ENCODE results near the gene OR1E2.

DNA sequence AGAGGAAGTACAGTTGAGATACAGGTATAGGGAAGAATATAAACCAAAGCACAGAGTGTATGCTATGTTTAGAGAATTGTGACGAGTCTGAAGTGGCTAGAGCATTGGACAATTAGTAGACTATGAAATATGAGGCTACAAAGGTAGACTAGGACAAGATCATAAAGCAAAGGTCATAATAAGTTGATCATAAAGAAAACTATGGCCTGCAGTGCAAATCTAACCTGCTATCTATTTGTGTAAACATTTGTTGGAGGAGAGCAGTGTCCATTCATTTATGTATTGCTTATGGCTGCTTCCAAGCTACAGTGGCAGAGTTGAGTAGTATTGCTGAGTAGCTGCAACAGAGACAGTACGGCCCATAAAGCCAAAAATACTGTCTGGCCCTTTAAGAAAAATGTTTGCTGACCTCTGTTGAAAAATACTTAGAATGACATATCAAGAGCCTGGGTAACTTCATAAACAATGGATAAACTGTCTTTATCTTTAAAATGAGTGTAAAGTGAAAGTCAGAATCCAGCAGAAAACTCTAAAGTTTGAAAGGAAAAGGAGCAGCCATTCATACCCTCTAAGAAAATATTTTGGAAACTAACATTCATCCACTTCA is 14.5 kb upstream of the OR1E2 start:
- TF ChIP-seq, protein P1, sequence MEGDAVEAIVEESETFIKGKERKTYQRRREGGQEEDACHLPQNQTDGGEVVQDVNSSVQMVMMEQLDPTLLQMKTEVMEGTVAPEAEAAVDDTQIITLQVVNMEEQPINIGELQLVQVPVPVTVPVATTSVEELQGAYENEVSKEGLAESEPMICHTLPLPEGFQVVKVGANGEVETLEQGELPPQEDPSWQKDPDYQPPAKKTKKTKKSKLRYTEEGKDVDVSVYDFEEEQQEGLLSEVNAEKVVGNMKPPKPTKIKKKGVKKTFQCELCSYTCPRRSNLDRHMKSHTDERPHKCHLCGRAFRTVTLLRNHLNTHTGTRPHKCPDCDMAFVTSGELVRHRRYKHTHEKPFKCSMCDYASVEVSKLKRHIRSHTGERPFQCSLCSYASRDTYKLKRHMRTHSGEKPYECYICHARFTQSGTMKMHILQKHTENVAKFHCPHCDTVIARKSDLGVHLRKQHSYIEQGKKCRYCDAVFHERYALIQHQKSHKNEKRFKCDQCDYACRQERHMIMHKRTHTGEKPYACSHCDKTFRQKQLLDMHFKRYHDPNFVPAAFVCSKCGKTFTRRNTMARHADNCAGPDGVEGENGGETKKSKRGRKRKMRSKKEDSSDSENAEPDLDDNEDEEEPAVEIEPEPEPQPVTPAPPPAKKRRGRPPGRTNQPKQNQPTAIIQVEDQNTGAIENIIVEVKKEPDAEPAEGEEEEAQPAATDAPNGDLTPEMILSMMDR (conservative IDR thresholded peaks at IDR 0.05), result no peak; the same call in 1 of the 2 replicates
- TF ChIP-seq EZH2 (IDR thresholded peaks at IDR 0.05; ENCODE audit: low read depth), result no peak
